OCI-LY7 (cell line): ENCODE results near the gene GNG12.

Source experiments
- CTCF ChIP-seq: fragments of 200-600 bp; sonication (generic); conservative IDR thresholded peaks from 2 replicates; pipeline ENCODE4 v1.5.1; 2014; ENCODE audit warnings: mild to moderate bottlenecking, antibody characterized with exemption, low read length, moderate library complexity, mixed read lengths
- EZH2phosphoT487 ChIP-seq: fragments of 200-600 bp; sonication (generic); IDR thresholded peaks from 2 replicates; pipeline ENCODE4 v1.6.1; 2018; ENCODE audit warnings: low read depth, borderline replicate concordance, mild to moderate bottlenecking, mixed run types, antibody characterized with exemption, low read length, moderate library complexity, mixed read lengths

- TF ChIP-seq CTCF (no peak), EZH2phosphoT487 (no peak)
Measured at GRCh38 chr1:67777440-67777839, 55.8 kb downstream of the GNG12 start.
